Cardiac fibroblast (primary cell): Measurements from ENCODE around the gene FBXO15.
A peak's percentile ranks its signal among the peaks of the same experiment; 100 is the strongest.

ENCODE experiments used
- DNase-seq, 2 donors: peaks; one replicate each; pipeline versions ENCODE4 v3.0.0 to v3.0.0-alpha.2; 2010; ENCODE audit warnings: low read depth in 2 of 2
- H3K4me3 ChIP-seq, 2 donors: replicated peaks in 1 of 2; 1 replicate in 1 of 2; 2 replicates in 1 of 2; pipeline ENCODE4 v1.5.1; 2011; ENCODE audit warnings: low read depth in 2 of 2, low read length in 2 of 2, mild to moderate bottlenecking in 2 of 2, moderate library complexity in 1 of 2
- TF ChIP-seq, protein P1 (sequence below): IDR thresholded peaks from one replicate; pipeline ENCODE4 v1.5.1; 2011; ENCODE audit warnings: low read depth, mild to moderate bottlenecking, low read length, inconsistent platforms

Gene FBXO15

GRCh38 chr18:74082742-74083556 lies 64.7 kb downstream of the FBXO15 start:
- TF ChIP-seq, protein P1, sequence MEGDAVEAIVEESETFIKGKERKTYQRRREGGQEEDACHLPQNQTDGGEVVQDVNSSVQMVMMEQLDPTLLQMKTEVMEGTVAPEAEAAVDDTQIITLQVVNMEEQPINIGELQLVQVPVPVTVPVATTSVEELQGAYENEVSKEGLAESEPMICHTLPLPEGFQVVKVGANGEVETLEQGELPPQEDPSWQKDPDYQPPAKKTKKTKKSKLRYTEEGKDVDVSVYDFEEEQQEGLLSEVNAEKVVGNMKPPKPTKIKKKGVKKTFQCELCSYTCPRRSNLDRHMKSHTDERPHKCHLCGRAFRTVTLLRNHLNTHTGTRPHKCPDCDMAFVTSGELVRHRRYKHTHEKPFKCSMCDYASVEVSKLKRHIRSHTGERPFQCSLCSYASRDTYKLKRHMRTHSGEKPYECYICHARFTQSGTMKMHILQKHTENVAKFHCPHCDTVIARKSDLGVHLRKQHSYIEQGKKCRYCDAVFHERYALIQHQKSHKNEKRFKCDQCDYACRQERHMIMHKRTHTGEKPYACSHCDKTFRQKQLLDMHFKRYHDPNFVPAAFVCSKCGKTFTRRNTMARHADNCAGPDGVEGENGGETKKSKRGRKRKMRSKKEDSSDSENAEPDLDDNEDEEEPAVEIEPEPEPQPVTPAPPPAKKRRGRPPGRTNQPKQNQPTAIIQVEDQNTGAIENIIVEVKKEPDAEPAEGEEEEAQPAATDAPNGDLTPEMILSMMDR, result no peak
- H3K4me3 ChIP-seq, result no peak overlapping the region
- no peak for DNase-seq

GRCh38 chr18:74081966-74082741 lies 65.5 kb downstream of the FBXO15 start:
- TF ChIP-seq, protein P1, result peak; percentile 30
- H3K4me3 ChIP-seq, result no peak overlapping the region

DNA sequence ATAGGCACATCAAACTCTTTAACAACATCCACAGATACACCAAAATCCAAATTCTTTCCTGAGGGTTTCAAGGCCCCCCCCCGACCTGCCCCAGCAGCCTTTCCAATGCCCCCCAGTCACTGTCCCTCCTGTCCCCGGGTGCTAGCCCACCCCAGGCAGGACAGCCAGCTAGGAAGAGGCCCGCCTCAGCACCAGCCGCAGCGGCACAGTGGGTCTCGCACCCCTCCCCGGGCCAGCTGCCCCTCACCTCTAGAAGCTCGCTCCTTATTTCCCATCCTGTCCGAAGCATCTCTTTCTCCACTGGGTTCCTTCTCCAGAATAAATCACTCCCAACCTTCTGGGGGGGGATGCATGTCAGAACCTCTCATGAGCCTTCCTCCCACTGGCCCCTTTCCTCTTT lies 69.4 kb downstream of the FBXO15 start:
- TF ChIP-seq, protein P1, result no peak
- DNase-seq, result no peak
- H3K4me3 ChIP-seq, result no peak overlapping the region

More at GRCh38 chr18:74081966-74082741, 65.5 kb downstream of the FBXO15 start:
- peak; percentile 10 to 47 for DNase-seq

GRCh38 chr18:74074668-74075564 lies 72.7 kb downstream of the FBXO15 start:
- DNase-seq, result no peak
- TF ChIP-seq, protein P1, result no peak
- H3K4me3 ChIP-seq, result no peak overlapping the region

DNA sequence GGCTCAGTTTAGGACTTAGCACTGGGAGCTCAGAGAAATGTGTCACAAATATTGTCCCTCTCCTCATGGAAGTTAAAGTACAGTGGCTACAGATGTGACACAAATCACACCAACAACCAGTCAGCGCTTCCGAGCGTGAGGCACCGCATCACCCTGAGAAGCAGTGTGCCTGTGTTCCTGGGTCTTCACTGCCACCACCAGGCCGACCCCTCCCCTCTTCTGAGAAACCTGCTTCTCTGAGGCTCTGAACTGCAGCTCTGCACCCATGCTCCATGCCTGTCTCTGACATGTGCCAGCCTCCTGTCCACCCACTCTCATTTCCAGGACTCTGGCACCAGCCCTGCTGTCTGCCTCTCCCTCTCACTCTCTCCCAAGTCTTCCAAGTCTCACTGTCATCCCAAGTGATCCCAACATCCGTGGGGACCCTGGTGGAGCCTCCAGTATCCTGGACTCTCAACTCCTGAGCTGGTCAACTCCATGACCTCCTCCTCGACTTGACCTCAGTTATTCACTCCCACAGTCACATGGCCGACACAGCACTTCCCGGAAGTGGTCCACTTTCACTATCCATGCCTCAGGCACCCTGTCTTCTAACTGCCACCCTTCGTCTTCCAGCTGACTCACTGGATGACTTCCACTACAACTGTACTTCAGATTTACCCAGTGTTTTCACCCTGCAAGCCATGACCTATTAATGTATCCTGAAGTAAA lies 73.5 kb downstream of the FBXO15 start:
- DNase-seq, result no peak
- TF ChIP-seq, protein P1, result no peak
- no peak overlapping the region for H3K4me3 ChIP-seq
